ENCODE data around the gene OPN5.

Gene OPN5

DNA sequence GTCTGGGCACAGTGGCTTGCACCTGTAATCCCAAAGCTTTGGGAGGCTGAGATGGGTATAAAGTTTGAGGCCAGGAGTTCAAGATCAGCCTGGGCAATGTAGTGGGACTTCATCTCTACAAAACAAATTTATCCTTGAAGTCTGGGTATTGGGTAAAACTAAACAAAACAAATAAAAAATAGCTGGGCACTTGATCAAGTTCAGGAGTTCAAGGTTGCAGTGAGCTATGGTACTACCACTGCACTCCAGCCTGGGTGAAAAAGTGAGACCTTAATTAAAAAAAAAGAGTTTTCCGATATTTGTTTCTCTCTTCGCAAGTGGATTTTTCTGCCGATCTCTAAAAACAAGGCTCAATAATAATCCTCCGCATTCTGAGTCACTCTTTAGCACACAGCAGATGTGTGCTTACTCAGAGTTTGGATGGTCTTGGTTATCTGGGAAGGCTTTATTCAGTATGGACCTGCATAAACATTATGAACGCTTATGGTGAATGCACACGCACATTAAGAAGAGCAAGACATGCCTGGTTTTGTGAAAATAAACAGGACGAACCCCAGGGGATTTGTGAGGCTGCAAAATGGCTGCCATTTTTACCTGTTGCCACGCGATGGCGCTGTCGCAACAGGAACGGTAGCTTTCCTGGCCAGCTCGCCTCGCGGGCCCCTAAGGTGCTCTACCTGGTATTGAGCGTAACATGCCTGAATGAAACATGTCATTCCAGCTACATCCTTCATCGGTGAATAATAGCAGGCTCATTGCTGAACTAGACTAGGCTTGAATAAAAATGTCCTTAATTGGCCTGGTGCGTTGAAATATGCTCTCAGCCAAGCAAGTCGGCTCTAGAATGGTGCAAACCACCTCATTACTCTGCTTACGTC is 6.0 kb downstream of the OPN5 start:
- peak; percentile 86 for FAIRE-seq
- peak; percentile 77 for DNase-seq (ENCODE audit: low spot score)

DNA sequence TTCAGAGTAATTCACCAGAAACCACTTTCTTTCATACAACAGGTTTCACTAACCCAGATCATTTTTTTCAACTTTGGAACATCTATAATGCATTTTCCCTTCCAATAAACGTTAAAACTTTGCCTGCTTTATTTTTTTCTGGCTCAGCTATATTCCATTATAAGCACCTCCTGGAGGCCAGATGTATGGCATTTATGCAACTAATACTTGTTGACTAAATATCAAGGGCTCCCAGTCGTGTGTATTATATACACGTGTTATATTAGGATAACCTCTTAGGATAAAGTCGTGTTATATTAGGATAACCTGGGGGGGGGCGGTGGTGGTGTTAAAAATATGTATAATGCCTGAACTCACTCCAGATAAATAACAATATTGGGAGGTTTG is 6.7 kb downstream of the OPN5 start:
- FAIRE-seq = no peak
- no peak for DNase-seq (ENCODE audit: low spot score)

DNA sequence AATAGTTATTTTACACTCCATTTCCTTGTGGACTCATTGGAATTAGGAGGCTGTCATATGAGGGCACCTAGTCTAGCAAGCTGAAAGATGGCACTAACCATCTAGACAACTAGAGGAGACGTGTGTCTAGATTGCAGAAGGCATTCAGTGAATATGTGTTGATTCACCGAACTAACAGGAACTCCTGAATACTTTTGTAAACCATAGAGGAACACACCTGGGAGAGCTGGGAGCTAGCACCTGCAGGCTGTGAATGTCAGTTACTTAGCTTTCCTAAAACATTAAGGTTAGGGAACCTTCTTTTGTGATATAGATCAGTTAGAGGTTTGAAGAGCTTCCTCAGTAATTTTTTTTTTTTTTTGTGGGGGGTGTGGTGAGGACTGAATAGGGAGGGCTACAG is 7.7 kb downstream of the OPN5 start:
- no peak for FAIRE-seq
- DNase-seq (ENCODE audit: low spot score) = no peak

DNA sequence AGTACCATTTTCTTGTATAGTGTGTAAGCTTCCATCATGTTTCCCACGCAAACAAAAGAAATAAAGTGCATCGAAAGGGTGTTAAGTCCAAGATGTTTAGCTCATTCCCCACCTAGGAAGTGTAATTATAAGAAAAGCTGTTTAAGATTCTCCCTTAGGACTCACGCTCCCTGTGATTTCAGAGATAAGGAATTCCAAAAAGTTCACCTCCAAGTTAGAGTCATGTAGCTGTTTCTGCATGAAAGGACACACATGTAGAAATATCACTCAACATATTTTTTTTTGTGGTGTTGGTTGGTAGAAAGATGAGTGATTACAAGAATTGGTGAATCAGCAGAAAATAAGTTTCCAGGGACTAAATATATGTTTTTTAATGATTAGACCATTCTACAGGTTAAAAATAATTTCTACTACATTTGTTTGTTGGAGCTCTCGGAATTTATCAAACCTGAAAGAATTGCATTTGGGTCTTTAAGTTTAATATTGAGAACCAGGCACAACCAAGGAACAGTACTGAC is 10.4 kb downstream of the OPN5 start:
- DNase-seq (ENCODE audit: low spot score) (no peak), FAIRE-seq (no peak)

DNA sequence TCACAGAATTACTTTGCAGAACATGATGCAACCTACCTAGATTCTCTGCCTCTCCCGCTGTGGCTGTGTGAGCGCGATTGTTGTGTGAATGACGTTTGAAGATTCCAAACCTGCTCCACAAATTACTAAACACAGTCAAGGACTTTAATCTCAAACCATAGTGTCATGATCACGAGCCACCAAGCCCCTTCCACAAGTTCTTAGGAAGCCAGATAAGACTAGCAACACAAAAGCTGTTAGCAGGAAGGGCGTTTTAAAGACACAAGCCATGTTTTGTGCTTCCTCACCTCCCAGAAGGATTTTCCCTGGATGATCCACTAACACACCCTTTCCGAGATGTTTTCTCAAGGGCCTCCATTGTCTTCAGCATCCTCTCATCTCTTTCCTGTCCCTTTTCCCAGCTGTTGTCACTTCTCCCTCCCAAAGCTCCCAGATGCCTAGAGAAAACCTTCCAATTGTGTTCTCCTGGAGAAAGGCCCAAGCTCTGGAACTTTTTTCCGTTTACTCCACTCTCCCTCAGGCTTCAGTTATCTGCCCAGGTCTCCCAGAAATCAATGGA is 12.8 kb downstream of the OPN5 start:
- DNase-seq (ENCODE audit: low spot score) (no peak), FAIRE-seq (no peak)

DNA sequence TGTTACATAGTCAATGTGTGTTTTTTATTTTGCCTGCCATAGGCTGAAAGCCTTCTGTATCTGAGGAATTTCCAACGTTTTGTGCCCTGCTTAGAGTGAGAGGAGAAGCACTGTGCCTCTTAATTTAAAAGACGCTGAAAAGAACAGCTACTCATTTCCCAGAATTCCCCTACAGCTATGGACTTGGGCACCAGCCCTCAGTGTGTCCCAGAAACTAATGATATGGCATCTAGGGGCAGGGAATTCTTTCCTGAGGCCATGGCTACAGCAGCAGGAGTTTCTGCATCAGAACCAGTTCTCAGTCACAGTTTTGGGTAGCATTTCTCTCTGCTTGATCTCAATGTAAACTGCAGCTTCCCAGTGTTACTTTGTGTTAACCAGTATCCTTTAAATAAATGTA is 20.2 kb downstream of the OPN5 start:
- FAIRE-seq (no peak), DNase-seq (ENCODE audit: low spot score) (no peak)

DNA sequence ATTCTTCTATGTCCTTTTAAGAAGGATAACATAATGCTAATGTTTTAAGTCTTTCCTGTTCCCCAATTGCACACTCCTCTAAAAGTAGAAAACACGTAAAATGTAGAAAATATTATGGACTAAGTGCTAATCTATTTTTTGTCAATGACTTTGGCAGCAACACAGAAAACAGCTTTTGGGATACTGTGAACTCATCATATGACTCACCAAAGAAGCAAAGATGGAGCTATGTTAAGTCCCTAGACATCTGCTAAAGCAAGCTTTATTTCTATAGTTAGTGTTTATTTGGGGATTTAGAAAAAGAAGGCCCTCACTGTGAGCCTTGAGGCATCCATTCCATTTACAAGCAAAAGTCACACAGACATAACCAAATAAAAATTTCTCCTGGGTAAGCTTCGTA is 23.0 kb downstream of the OPN5 start:
- no peak for FAIRE-seq
- DNase-seq (ENCODE audit: low spot score) = no peak

DNA sequence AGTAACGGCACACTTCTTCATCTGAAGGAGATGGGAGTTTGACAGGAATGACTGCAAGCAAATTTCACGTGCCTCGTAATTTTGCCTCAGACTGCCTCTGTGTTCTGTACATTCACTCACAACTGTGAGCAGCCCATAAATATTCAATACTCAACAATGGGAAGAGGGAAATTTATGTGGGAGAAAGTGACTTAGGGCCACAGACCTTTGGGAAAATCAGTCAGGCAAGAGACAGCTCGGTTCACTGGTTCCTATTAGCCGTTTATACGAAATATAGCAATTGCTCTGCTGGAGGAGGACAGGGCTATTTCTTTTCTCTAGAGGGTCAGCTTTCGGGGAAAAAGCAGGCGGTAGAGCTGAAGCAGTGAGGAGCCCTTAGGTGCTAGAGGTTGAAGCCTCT is 28.0 kb downstream of the OPN5 start:
- DNase-seq (ENCODE audit: low spot score) (no peak), FAIRE-seq (no peak)

DNA sequence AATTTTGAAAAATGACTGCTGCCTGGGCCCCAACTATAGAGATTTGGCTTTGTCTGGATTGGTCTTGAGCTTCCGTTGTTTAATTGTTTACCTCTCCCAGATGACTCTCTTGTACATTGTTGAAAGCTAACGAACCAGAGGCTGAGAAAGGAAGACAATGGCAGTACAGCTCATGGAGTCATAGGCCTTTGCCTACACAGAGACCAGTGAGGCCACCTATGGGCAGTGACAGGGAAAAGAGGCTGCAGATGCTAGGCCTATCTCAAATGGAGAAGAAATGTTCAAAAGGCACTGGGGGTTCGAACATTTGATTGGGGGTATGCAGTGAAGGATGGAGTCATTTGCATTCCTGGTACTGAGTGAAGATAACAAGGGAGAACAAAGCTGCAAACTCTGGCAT is 29.1 kb downstream of the OPN5 start:
- FAIRE-seq (no peak), DNase-seq (ENCODE audit: low spot score) (no peak)

DNA sequence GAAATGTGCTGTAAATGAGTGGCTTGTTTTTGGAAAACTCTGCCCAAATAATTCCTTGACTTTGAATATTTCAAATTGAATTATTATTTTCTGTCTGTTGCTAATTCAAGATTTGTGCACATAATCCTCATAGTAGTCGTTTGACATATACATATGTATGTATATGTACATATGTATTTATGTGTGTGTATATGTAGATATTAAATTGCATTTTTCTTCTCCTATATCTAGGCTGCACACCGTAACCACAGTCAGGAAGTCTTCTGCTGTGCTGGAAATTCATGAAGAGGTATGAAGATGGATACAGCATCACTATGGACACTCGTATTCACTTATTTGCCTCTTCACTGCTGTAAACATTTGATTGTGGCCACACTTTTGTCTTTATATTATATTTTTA is 29.6 kb downstream of the OPN5 start:
- DNase-seq (ENCODE audit: low spot score) (no peak), FAIRE-seq (no peak)

DNA sequence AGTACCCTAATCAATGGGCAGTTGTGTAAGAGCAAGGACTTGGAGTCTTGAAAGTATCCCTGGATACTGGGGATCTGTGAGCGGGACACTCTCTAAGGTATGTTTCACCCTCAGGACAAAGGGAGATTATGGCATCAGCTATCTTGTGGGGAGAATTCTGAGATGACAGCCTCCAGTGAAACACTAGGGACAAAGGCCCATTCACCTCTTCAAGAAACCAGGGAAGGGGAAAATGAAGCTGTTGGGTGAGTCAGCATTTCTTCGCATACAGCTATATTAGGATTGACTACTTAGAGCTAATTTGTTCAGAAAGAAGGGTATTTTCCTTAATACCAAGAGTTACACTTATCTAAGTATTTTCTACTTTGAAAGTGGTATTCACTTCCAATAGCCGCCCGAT is 35.9 kb downstream of the OPN5 start:
- no peak for FAIRE-seq

DNA sequence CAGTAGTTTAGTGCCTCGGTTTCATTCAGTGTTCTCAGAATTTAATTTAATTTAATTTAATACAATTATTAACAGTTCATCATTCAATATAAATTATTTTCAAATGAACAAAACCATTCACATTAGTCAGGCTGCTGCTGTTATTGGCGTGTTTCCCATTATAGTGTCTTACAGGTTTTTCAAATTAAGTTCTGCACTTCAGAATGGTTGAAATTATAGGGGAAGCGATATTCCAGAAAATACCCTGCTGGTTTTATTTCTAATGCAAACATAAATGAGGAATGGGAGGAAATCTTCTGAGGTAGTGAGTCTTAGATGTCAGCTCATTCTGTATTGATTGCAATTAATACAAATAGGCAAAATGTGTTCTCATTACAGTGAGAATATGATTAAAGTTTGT is 37.6 kb downstream of the OPN5 start:
- FAIRE-seq = no peak
- no peak for DNase-seq (ENCODE audit: low spot score)

More for the DNA sequence above, 35.9 kb downstream of the OPN5 start:
- no peak for DNase-seq (ENCODE audit: low spot score)

DNA sequence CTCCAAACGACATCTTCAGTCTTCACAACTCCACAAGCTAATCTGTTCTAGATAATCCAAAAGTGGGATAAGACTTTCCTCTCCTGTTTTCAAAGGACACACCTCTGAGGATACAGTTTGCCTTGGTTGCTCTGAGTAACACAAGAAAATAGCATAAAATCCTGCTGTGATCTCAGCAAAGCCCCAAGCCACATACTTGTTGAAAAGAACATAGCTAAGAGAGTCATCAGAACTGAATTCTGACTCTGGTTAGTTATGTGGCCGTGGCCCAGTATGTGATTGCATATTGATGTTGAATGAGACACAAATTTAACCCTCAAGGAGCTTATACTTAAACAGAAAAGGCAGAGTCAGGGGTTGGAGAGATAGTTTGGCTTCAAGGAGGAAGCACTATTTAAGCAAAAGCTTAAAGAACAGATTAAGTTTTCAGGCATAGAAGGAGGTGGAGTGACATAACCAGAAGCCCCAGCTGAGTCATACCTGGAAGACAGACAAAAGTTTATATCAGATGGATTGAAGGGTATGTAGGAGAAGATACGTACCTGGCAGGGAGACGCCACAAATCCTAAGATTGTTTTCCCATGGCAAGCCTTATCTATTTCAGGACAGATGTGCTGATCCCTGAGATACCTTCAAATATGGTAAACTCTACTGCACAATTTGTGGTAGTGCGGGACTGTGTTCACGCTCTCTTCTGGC is 41.2 kb downstream of the OPN5 start:
- DNase-seq (ENCODE audit: low spot score) = no peak
- no peak for FAIRE-seq

DNA sequence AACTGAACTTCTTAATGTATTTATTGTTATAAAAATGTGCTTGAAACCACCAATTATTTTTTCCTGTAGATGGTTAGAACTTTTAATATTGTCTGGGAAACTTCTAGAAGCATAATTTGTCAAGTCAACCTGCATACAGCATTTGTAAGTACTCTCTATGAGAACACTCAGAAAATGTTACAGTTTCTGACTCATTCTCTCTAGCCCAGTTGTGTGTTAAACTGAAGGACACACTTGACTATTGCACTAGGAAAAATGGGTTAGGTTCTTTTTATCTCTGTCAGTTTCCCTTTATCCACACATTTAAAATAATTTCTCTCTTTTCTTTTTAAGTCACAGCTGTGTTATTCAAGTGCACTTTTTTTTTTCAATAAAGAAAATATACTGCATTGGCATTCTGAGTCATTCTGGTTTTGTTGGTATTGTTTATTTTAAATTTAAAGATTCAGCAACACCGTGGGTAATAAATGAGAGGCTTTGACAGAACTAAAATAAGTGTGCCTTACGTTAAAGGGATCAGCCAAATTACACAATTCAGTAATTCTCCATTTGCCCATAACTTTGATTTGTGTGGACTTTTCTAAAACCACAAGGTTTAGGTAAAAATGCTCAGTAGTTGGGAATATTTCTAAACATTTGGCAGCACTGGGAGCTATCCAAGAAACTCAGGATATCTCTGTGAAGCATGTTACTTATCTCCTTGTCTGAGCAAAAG is 50.7 kb downstream of the OPN5 start:
- FAIRE-seq = no peak
- no peak for DNase-seq (ENCODE audit: low spot score)

DNA sequence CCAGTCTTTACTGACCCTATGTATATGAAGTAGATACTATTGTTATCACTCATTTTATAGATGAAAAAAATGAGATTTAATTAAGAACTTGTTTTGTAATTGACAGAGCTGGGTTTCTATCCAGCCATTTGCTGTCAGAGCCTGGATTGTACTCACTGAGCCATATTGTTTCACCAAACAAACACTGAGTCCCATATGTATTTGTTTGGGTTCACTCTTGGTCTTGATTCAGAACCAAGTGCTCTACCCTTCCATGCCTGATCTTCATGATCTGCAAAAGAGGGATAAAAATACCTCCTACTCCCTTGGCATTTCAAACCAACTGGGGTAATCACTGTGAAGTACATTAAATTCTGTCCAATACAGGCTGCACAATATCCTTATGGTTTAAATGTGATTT is 52.4 kb downstream of the OPN5 start:
- DNase-seq (ENCODE audit: low spot score) = no peak
- FAIRE-seq = no peak

DNA sequence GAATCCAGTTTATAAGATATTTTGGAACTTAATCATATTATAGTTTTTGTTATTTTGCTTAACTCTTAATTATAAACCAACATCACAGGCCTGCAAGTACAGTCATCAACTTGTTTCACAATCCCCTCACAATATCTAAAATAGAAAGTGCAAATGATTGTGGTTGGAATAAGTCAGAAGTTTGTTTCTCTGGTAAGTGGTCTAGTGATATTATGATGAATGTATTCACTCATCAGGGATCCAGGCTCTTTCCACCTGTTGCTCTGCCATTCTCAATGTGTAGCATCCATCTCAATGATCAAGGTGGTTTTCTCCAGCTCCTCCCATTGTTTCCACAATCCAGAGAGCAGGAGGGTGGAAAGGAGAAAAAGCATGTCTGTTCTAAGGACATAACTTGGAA is 54.2 kb downstream of the OPN5 start:
- FAIRE-seq (no peak), DNase-seq (ENCODE audit: low spot score) (no peak)

DNA sequence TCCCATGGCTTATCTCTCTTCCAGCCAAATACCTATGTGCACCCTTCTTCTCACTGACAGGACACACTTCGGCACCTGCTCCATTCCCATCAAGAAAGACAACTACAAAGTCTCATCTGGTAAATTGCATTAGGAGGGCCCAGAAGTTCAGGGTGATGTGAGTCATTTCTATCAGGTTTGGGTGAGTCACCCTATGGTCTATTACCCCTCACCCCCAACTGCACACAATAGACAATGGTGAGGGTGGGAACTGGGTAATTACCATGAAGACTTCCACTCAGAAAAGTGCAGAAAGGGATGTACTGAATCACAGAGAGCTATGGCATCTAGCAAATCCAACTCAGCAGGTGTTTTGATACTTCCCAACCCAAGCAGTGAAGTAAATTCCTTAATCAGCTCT is 54.8 kb downstream of the OPN5 start:
- DNase-seq (ENCODE audit: low spot score) = peak; percentile 30
- no peak for FAIRE-seq

DNA sequence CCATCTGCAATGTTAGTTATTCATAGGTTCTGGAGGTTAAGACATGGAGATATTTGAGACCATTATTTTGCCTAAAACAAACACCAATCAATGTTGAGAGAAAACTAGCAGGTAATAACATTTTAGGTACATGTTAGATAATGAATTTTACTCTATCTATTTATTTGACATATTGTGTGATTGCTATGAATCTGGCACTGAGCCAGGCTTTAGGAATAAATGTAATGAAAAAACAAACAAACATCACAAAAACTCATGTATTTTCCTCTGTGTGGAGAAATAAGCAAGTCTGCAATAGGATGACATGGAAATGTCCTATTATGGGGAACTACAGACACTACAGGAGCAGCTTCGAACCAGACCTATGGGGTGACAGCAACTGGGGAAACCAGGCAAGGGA is 57.8 kb downstream of the OPN5 start:
- DNase-seq (ENCODE audit: low spot score) (no peak), FAIRE-seq (no peak)

DNA sequence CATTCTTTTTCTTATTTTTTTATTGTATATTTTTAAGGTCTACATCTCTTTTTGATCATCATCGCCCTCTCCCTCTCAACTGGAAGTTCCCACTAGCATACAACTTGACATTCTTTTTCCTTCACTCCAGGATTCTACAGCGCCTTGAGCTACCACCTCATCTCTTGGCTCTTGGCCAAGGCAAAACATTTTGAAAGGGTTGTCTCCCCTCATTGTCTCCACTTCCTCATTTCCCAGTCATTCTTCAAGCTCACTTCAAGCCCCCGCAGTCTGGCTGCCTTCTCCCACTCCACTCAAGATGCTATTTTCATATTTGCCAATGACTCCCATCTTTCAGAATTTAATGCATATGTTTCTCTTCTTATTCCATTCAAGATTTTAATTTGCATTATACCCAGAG is 63.0 kb downstream of the OPN5 start:
- no peak for DNase-seq (ENCODE audit: low spot score)
- no peak for FAIRE-seq

DNA sequence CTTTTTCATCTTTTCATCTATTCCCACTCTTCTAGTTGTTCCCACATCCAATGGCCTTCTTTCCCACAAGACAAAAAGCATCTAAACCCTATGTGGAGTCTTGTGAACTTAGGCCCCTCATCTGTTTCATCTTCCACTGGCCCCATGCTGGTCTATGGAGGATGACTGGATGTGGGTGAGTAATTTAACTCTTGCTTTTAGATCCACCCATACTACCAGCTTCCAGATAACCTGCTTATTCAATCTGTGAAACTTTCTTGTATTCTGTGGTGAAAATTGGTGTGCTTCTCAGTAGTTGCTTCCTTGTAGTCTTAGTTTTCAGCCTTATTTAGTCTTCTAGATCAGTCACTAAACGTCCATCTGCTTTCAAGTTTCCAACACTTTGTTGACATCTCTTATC is 64.9 kb downstream of the OPN5 start:
- no peak for FAIRE-seq
- no peak for DNase-seq (ENCODE audit: low spot score)

DNA sequence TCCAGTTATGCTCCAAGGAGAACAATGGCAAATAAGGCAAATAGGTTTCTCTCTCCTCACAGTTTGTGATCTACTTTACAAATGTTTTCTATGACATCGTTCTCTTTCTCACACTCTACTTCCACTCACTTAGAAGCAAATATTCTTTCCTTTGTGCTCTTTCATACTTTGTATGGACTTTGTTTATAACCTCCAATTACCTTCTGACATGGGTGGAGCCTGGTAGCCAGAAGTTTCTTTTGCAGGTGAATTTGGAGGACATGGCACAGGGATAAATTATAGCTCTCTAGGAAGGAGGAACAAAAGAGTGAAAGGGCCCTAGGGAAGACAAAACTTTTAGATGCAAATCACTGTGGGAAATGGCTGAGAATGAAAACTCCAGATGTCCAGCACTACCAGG is 69.3 kb downstream of the OPN5 start:
- FAIRE-seq (no peak), DNase-seq (ENCODE audit: low spot score) (no peak)

DNA sequence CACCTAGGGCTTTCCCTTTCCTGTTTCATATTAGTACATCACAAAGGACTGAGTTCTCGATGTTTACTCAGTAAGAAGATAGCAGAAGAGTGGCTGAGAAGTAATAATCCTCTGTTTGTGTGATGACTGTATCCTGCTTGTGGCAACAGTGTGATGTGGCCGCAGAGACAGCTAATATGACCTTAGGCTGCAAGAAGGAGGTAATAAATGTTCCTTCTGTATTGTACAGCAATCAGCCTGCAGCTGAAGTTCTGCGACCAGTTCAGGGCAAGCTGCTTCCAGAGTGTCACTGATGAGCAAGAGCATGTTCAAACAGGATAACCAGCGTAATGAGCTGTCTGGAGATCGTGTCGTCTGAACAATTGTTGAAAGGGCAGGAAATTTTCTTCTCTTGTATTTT is 70.9 kb downstream of the OPN5 start:
- FAIRE-seq (no peak), DNase-seq (ENCODE audit: low spot score) (no peak)
